ENCODE data around the gene TECR.

DNA sequence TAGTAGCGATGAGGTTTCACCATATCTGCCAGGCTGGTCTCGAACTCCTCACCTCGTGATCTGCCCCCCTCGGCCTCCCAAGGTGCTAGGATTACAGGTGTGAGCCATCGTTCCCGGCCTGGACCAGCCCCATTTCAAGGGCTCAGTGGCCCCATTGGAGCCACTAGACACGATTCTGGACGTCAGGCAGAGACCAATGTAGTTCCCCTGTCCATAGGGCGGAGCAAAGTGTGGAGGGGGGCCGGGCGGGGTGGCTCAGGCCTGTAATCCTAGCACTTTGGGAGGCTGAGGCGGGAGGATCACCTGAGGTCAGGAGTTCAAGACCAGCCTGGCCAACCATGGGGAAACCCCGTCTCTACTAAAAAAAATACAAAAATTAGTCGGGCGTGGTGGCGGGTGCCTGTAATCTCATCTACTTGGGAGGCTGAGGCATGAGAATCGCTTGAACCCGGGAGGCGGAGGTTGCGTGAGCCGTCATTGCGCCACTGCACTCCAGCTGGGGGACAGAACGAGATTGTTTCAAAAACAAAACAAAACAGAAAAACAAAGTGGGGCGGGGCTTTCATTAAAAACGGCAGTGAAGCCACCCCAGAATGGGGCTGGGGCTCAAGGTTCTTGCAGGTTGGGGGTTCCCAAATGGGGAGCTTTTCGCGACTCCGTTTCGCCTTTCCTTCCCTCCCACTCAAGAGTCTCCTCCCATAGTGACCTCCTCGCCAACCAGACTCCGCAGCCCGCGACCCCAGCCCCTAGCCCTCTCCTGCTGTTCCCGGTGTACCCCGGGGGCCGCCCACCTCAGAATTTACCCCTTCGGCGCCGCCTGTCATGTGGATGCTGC, 758 bp upstream of the TECR start:
- no peak for TF ChIP-seq POLR2A (IDR thresholded peaks at IDR 0.05; ENCODE audit: low read depth, low read length)
- TF ChIP-seq SPI1 (IDR thresholded peaks at IDR 0.05; ENCODE audit: low read depth, low read length), result no peak
